Astrocyte (in vitro differentiated cells and primary cell): Measurements from ENCODE around the gene EXD3.

Experiments
- EZH2 ChIP-seq: IDR thresholded peaks from 2 replicates; pipeline ENCODE4 v1.6.1; 2012; ENCODE audit warnings: mild to moderate bottlenecking, low read length, inconsistent platforms; ENCODE audit not compliant: insufficient read depth
- TF ChIP-seq, protein P1 (sequence below): IDR thresholded peaks from 2 replicates; pipeline ENCODE4 v1.5.1; 2011; ENCODE audit warnings: low read depth, mild to moderate bottlenecking, inconsistent platforms, low read length, moderate library complexity; ENCODE audit not compliant: insufficient read depth

DNA sequence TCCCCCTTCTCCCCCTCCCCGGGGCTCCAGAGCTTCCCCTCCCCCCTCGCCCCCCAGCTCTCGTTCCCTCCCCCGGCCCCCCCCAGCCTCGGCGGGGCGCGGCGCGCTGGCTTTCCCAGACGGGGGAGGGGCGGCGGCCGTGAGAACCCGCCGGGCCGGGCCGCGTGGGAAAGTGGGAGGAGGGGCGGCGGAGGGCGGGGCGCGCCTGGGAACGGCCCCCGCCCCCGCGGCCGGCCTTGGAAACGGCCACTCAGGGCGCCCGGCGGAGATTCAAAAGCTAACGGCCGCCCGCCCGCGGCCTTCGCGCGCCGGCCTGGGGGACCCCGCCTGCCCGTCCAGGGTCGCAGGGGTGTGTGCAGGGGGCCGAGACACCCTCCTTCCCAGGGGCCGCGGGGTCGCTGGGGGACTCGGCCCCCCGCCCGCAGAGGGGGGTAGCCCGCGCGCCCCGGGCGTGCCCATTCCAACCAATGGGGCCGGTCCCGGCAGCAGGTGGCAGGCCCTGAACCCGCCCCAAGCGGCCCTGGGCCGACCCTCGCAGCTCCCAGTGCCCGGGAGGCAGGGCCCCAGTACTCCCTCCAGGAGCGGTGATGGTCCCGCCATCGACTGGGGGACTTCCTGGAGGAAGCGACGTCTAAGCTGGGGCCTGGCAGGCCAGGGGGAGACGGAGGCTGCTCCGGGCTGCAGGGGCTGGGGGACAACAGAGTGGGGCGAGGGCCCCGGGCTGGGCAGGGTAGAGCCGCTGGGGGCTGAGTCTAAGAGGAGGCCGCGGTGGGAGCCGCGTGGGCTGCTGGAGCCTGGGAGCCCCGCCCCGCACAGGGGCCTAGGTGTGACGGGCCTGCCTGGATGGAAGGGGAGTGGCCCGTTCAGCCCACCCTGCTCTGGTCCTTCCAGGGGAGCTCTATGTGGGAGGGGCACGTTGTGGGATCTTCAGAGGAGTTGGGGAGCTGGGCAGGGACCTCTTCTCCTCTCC lies 106.7 kb downstream of the EXD3 start:
- TF ChIP-seq, protein P1, sequence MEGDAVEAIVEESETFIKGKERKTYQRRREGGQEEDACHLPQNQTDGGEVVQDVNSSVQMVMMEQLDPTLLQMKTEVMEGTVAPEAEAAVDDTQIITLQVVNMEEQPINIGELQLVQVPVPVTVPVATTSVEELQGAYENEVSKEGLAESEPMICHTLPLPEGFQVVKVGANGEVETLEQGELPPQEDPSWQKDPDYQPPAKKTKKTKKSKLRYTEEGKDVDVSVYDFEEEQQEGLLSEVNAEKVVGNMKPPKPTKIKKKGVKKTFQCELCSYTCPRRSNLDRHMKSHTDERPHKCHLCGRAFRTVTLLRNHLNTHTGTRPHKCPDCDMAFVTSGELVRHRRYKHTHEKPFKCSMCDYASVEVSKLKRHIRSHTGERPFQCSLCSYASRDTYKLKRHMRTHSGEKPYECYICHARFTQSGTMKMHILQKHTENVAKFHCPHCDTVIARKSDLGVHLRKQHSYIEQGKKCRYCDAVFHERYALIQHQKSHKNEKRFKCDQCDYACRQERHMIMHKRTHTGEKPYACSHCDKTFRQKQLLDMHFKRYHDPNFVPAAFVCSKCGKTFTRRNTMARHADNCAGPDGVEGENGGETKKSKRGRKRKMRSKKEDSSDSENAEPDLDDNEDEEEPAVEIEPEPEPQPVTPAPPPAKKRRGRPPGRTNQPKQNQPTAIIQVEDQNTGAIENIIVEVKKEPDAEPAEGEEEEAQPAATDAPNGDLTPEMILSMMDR, result no peak
- TF ChIP-seq EZH2, result no peak
